RWPE1 (cell line): ENCODE results near the gene PHLDA2.
A peak's percentile ranks its signal among the peaks of the same experiment; 100 is the strongest.

Experiments used
- CTCF ChIA-PET: fragments of 350-600 bp; sonication (Branson Sonifier 250); formaldehyde crosslinking; extraction: SDS; loops from one replicate; lab custom pipeline; 2021; lab: Yijun Ruan, JAX
- POLR2A ChIA-PET: fragments of 400-600 bp; formaldehyde crosslinking; extraction: SDS; loops from one replicate; lab custom pipeline; 2020; ENCODE audit warnings: antibody characterized with exemption; ENCODE audit not compliant: low non-redundant PET; lab: Yijun Ruan, JAX
- DNase-seq: peaks from one replicate; pipeline ENCODE4 v3.0.0; 2012; ENCODE audit warnings: low spot score
- H3K27ac ChIP-seq: fragments of 450-650 bp; 2 replicates; pipeline ENCODE4 v1.5.1; 2017
- TF ChIP-seq, protein P1 (sequence below): fragments of 450-650 bp; conservative IDR thresholded peaks from 2 replicates; pipeline ENCODE4 v1.5.1; 2017; ENCODE audit warnings: low read depth, mild to moderate bottlenecking

Gene PHLDA2

GRCh38 chr11:2886191-2886894, 42.9 kb downstream of the PHLDA2 start:
- TF ChIP-seq, protein P1, sequence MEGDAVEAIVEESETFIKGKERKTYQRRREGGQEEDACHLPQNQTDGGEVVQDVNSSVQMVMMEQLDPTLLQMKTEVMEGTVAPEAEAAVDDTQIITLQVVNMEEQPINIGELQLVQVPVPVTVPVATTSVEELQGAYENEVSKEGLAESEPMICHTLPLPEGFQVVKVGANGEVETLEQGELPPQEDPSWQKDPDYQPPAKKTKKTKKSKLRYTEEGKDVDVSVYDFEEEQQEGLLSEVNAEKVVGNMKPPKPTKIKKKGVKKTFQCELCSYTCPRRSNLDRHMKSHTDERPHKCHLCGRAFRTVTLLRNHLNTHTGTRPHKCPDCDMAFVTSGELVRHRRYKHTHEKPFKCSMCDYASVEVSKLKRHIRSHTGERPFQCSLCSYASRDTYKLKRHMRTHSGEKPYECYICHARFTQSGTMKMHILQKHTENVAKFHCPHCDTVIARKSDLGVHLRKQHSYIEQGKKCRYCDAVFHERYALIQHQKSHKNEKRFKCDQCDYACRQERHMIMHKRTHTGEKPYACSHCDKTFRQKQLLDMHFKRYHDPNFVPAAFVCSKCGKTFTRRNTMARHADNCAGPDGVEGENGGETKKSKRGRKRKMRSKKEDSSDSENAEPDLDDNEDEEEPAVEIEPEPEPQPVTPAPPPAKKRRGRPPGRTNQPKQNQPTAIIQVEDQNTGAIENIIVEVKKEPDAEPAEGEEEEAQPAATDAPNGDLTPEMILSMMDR, result no peak
- ChIA-PET POLR2A (no interaction called here), CTCF (interaction anchor here (0.6 to 12.4 kb wide), 2 partner anchors 219 to 353 kb away, joined by 3 to 324 read pairs; no protein-coding TSS in a partner anchor)
- DNase-seq, result no peak
- H3K27ac ChIP-seq, result peak overlapping the region; percentile 67

- TF ChIP-seq, protein P1, result no peak
- CTCF ChIA-PET, result interaction anchor here (0.6 to 12.4 kb wide), 5 partner anchors 11 to 581 kb away, joined by 3 to 324 read pairs (median 4); partner anchors contain the start of gene PHLDA2
- POLR2A ChIA-PET, result interaction anchor here (0.8 kb wide), 1 partner anchor 48 kb away, joined by 3 read pairs; no protein-coding TSS in a partner anchor
- peak; percentile 89 for DNase-seq
- H3K27ac ChIP-seq, result peak within 1 kb of the TSS; percentile 67
These were observed 43.5 kb downstream of the PHLDA2 start, which contains the start of gene CDKN1C for GRCh38 chr11:2885678-2886081. Gene CDKN1C (minus strand): TSS chr11:2885775. CDS start chr11:2885456, 319 bp downstream.

- TF ChIP-seq, protein P1, result peak; percentile 63
- ChIA-PET POLR2A (interaction anchor here (0.8 kb wide), 1 partner anchor 48 kb away, joined by 3 read pairs; no protein-coding TSS in a partner anchor), CTCF (interaction anchor here (0.6 to 12.4 kb wide), 7 partner anchors 12 to 1123 kb away, joined by 3 to 324 read pairs (median 4); partner anchors contain the start of gene PHLDA2)
- DNase-seq, result no peak
- H3K27ac ChIP-seq, result peak overlapping the region; percentile 67
These were observed 44.1 kb downstream of the PHLDA2 start for GRCh38 chr11:2885017-2885677.

- TF ChIP-seq, protein P1, result no peak
- ChIA-PET CTCF (interaction anchor here (0.6 to 12.4 kb wide), 5 partner anchors 13 to 351 kb away, joined by 3 to 324 read pairs (median 5); partner anchors contain the start of gene PHLDA2), POLR2A (interaction anchor here (0.6 kb wide), 1 partner anchor 117 kb away, joined by 3 read pairs; no protein-coding TSS in a partner anchor)
- H3K27ac ChIP-seq, result peak overlapping the region; percentile 67
- DNase-seq, result no peak
These were observed 45.0 kb downstream of the PHLDA2 start for GRCh38 chr11:2883979-2884815.

DNA sequence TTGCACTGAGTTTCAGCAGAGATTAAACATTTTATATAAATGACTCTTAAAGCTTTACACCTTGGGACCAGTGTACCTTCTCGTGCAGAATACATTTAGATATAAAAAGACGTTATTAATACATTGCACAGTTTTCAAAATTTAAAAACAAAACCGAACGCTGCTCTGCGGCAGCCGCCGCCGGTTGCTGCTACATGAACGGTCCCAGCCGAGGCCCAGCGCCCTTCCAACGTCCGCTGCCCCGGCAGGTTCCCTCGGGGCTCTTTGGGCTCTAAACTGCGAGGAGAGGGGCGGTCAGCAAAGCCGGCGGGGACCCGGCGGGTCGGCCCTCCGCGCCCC, 45.6 kb downstream of the PHLDA2 start:
- POLR2A ChIA-PET, result interaction anchor here (0.6 kb wide), 1 partner anchor 117 kb away, joined by 3 read pairs; no protein-coding TSS in a partner anchor
- no peak for DNase-seq
- H3K27ac ChIP-seq, result peak overlapping the region; percentile 67
- CTCF ChIA-PET, result interaction anchor here (0.5 to 12.4 kb wide), 3 partner anchors 18 to 350 kb away, joined by 3 to 324 read pairs (median 3); no protein-coding TSS in a partner anchor
- TF ChIP-seq, protein P1, result no peak
